ENCODE results near the gene GFER.
A peak's percentile ranks its signal among the peaks of the same experiment; 100 is the strongest.

The GFER gene

GRCh38 chr16:1976951-1977874 is 6.8 kb upstream of the GFER start:
- Mint-ChIP-seq H3K36me3 (ENCODE audit: low read depth) (peaks cover 22% of the 10 kb centered on the region), H3K4me1 (peaks cover 15% of the 10 kb centered on the region), H3K9me3 (no peaks in the 10 kb centered on the region), H3K27me3 (peaks cover 19% of the 10 kb centered on the region), H3K4me3 (no peak overlapping the region), H3K27ac (no peak overlapping the region)
- DNase-seq, result no peak
- no peak for ATAC-seq

- DNase-seq (no peak), ATAC-seq (no peak)
- Mint-ChIP-seq H3K27ac (no peak overlapping the region), H3K36me3 (ENCODE audit: low read depth) (peaks cover 21% of the 10 kb centered on the region), H3K4me1 (peaks cover 11% of the 10 kb centered on the region), H3K27me3 (peaks cover 26% of the 10 kb centered on the region), H3K9me3 (no peaks in the 10 kb centered on the region), H3K4me3 (no peak overlapping the region)
Measured at GRCh38 chr16:1977875-1978268, 6.1 kb upstream of the GFER start.

- DNase-seq, result no peak
- peaks cover 30% of the 10 kb centered on the region for H3K27me3 Mint-ChIP-seq
- no peak overlapping the region for H3K27ac Mint-ChIP-seq
- no peak overlapping the region for H3K4me3 Mint-ChIP-seq
- no peak for ATAC-seq
- H3K4me1 Mint-ChIP-seq, result peaks cover 8% of the 10 kb centered on the region
- H3K36me3 Mint-ChIP-seq (ENCODE audit: low read depth), result peaks cover 20% of the 10 kb centered on the region
- H3K9me3 Mint-ChIP-seq, result no peaks in the 10 kb centered on the region
Measured at GRCh38 chr16:1978476-1979120, 5.4 kb upstream of the GFER start.

GRCh38 chr16:1979271-1980029 is 4.5 kb upstream of the GFER start:
- H3K4me3 Mint-ChIP-seq, result no peak overlapping the region
- H3K9me3 Mint-ChIP-seq, result no peaks in the 10 kb centered on the region
- no peak for ATAC-seq
- peaks cover 8% of the 10 kb centered on the region for H3K4me1 Mint-ChIP-seq
- H3K27ac Mint-ChIP-seq, result no peak overlapping the region
- H3K36me3 Mint-ChIP-seq (ENCODE audit: low read depth), result peaks cover 20% of the 10 kb centered on the region
- peaks cover 30% of the 10 kb centered on the region for H3K27me3 Mint-ChIP-seq
- peak; percentile 40 for DNase-seq

- peaks cover 30% of the 10 kb centered on the region for H3K27me3 Mint-ChIP-seq
- DNase-seq, result no peak
- H3K4me1 Mint-ChIP-seq, result peaks cover 14% of the 10 kb centered on the region
- no peak overlapping the region for H3K4me3 Mint-ChIP-seq
- H3K36me3 Mint-ChIP-seq (ENCODE audit: low read depth), result peaks cover 15% of the 10 kb centered on the region
- ATAC-seq, result no peak
- no peaks in the 10 kb centered on the region for H3K9me3 Mint-ChIP-seq
- H3K27ac Mint-ChIP-seq, result no peak overlapping the region
Measured at GRCh38 chr16:1980030-1980769, 3.8 kb upstream of the GFER start.

- H3K27ac Mint-ChIP-seq, result no peak overlapping the region
- H3K4me1 Mint-ChIP-seq, result peaks cover 17% of the 10 kb centered on the region
- ATAC-seq (no peak), DNase-seq (no peak)
- H3K4me3 Mint-ChIP-seq, result no peak overlapping the region
- H3K27me3 Mint-ChIP-seq, result peaks cover 30% of the 10 kb centered on the region
- no peaks in the 10 kb centered on the region for H3K9me3 Mint-ChIP-seq
- peaks cover 13% of the 10 kb centered on the region for H3K36me3 Mint-ChIP-seq (ENCODE audit: low read depth)
Measured at GRCh38 chr16:1980770-1981087, 3.3 kb upstream of the GFER start.

- Mint-ChIP-seq H3K4me1 (peaks cover 17% of the 10 kb centered on the region), H3K36me3 (ENCODE audit: low read depth) (peaks cover 7% of the 10 kb centered on the region), H3K27ac (peak within 1 kb of the TSS; percentile 10), H3K9me3 (no peaks in the 10 kb centered on the region), H3K27me3 (peaks cover 30% of the 10 kb centered on the region), H3K4me3 (no peak within 1 kb of the TSS)
- DNase-seq (no peak), ATAC-seq (peak; percentile 3)
Measured at GRCh38 chr16:1981398-1981836, 2.6 kb upstream of the GFER start, which contains the start of gene NOXO1. NOXO1 (minus strand) TSS chr16:1981469; CDS start chr16:1981179, 290 bp downstream.

- no peaks in the 10 kb centered on the region for H3K9me3 Mint-ChIP-seq
- H3K36me3 Mint-ChIP-seq (ENCODE audit: low read depth), result peaks cover 5% of the 10 kb centered on the region
- no peak overlapping the region for H3K4me3 Mint-ChIP-seq
- ATAC-seq, result no peak
- H3K27me3 Mint-ChIP-seq, result peaks cover 30% of the 10 kb centered on the region
- peaks cover 17% of the 10 kb centered on the region for H3K4me1 Mint-ChIP-seq
- no peak for DNase-seq
- no peak overlapping the region for H3K27ac Mint-ChIP-seq
Measured at GRCh38 chr16:1982013-1982433, 2.0 kb upstream of the GFER start.

- H3K9me3 Mint-ChIP-seq, result no peaks in the 10 kb centered on the region
- H3K27ac Mint-ChIP-seq, result no peak overlapping the region
- H3K27me3 Mint-ChIP-seq, result peaks cover 31% of the 10 kb centered on the region
Measured at GRCh38 chr16:1982991-1983543, 926 bp upstream of the GFER start.

GRCh38 chr16:1984347-1985225 is 593 bp downstream of the GFER start:
- Mint-ChIP-seq H3K9me3 (no peaks in the 10 kb centered on the region), H3K27ac (peak overlapping the region; percentile 49)
- no peak for DNase-seq

More at GRCh38 chr16:1982991-1983543, 926 bp upstream of the GFER start:
- H3K4me1 Mint-ChIP-seq, result peaks cover 17% of the 10 kb centered on the region
- no peaks in the 10 kb centered on the region for H3K36me3 Mint-ChIP-seq (ENCODE audit: low read depth)
- no peak for ATAC-seq
- DNase-seq, result no peak
- peak overlapping the region; percentile 65 for H3K4me3 Mint-ChIP-seq

GRCh38 chr16:1985466-1986150 is 1.6 kb downstream of the GFER start:
- Mint-ChIP-seq H3K27me3 (peaks cover 39% of the 10 kb centered on the region), H3K4me3 (peak overlapping the region; percentile 81), H3K27ac (no peak overlapping the region)

More at GRCh38 chr16:1984347-1985225, 593 bp downstream of the GFER start:
- peak; percentile 3 for ATAC-seq
- peak overlapping the region; percentile 81 for H3K4me3 Mint-ChIP-seq
- H3K36me3 Mint-ChIP-seq (ENCODE audit: low read depth), result no peaks in the 10 kb centered on the region
- H3K4me1 Mint-ChIP-seq, result peaks cover 22% of the 10 kb centered on the region
- H3K27me3 Mint-ChIP-seq, result peaks cover 43% of the 10 kb centered on the region

GRCh38 chr16:1987198-1987597 is 3.2 kb downstream of the GFER start:
- Mint-ChIP-seq H3K4me3 (no peak overlapping the region), H3K27me3 (peaks cover 24% of the 10 kb centered on the region), H3K4me1 (peaks cover 35% of the 10 kb centered on the region), H3K27ac (no peak overlapping the region), H3K36me3 (ENCODE audit: low read depth) (no peaks in the 10 kb centered on the region), H3K9me3 (no peaks in the 10 kb centered on the region)
- DNase-seq, result no peak
- no peak for ATAC-seq

More at GRCh38 chr16:1985466-1986150, 1.6 kb downstream of the GFER start:
- DNase-seq (no peak), ATAC-seq (no peak)
- Mint-ChIP-seq H3K9me3 (no peaks in the 10 kb centered on the region), H3K4me1 (peaks cover 26% of the 10 kb centered on the region), H3K36me3 (ENCODE audit: low read depth) (no peaks in the 10 kb centered on the region)

Measured in activated naive CD8-positive, alpha-beta T cell treated with anti-CD3 and anti-CD28 coated beads, Interleukin-2, amount 50 U/mL, for 24 hours (primary cell).